Cardiac muscle cell (in vitro differentiated cells and primary cell): ENCODE results near the gene KIAA1586. TPM values are rescaled to one million over a fixed set of nuclear protein-coding genes. Genes with fewer than 3 reads are reported as not detected.

Experiments used
- DNase-seq, 2 donors: peaks; one replicate each; pipeline versions ENCODE4 v3.0.0 to v3.0.0-alpha.2; 2010 to 2017; ENCODE audit warnings: low read depth in 1 of 2, low spot score in 1 of 2
- H3K27ac ChIP-seq: fragments of 200-600 bp; sonication (generic); 2 replicates; pipeline ENCODE4 v1.5.1; 2016
- H3K27me3 ChIP-seq: fragments of 200-600 bp; sonication (generic); 2 replicates; pipeline ENCODE4 v1.6.0; 2016; ENCODE audit warnings: control low read depth
- H3K36me3 ChIP-seq: fragments of 200-600 bp; sonication (generic); 2 replicates; pipeline ENCODE4 v1.5.1; 2016; ENCODE audit warnings: control low read depth
- H3K4me1 ChIP-seq: fragments of 200-600 bp; sonication (generic); 2 replicates; pipeline ENCODE4 v1.8.1; 2017; ENCODE audit warnings: low read depth, mild to moderate bottlenecking, mixed run types
- H3K4me3 ChIP-seq: fragments of 200-600 bp; sonication (generic); 2 replicates; pipeline ENCODE4 v1.5.1; 2016; ENCODE audit warnings: mild to moderate bottlenecking
- H3K9me3 ChIP-seq: fragments of 200-600 bp; sonication (generic); 2 replicates; pipeline ENCODE4 v1.5.1; 2017; ENCODE audit warnings: low read depth, mild to moderate bottlenecking, control low read depth
- polyA plus RNA-seq: library from polyadenylated mRNA; unstranded; fragments of >200 nt; fragmentation: Nextera tagmentation; extraction: Ambion mirVana; gene quantifications from 2 replicates; pipeline ENCODE4 v1.2.1, GENCODE V29; 2016
- total RNA-seq: library from RNA; depleted of rRNA; stranded (reverse); fragments of >200 nt; gene quantifications from 2 replicates; pipeline ENCODE4 v1.2.3, GENCODE V29; 2016
- TF ChIP-seq, protein P1 (sequence below): IDR thresholded peaks from 2 replicates; pipeline ENCODE4 v1.5.1; 2012; ENCODE audit warnings: low read depth, mild to moderate bottlenecking, low read length

Gene KIAA1586
- total and polyA plus RNA-seq, 2 experiments from 2014 or later = 15.9 to 16.6 TPM

- Histone ChIP-seq H3K27me3 (no peaks in the 10 kb centered on the region), H3K4me3 (no peak overlapping the region), H3K9me3 (no peaks in the 10 kb centered on the region), H3K27ac (no peak overlapping the region), H3K36me3 (no peaks in the 10 kb centered on the region), H3K4me1 (no peaks in the 10 kb centered on the region)
- TF ChIP-seq, protein P1, sequence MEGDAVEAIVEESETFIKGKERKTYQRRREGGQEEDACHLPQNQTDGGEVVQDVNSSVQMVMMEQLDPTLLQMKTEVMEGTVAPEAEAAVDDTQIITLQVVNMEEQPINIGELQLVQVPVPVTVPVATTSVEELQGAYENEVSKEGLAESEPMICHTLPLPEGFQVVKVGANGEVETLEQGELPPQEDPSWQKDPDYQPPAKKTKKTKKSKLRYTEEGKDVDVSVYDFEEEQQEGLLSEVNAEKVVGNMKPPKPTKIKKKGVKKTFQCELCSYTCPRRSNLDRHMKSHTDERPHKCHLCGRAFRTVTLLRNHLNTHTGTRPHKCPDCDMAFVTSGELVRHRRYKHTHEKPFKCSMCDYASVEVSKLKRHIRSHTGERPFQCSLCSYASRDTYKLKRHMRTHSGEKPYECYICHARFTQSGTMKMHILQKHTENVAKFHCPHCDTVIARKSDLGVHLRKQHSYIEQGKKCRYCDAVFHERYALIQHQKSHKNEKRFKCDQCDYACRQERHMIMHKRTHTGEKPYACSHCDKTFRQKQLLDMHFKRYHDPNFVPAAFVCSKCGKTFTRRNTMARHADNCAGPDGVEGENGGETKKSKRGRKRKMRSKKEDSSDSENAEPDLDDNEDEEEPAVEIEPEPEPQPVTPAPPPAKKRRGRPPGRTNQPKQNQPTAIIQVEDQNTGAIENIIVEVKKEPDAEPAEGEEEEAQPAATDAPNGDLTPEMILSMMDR = no peak
- no peak for DNase-seq
These were observed 27.9 kb downstream of the KIAA1586 start for GRCh38 chr6:57074383-57074782.

DNA sequence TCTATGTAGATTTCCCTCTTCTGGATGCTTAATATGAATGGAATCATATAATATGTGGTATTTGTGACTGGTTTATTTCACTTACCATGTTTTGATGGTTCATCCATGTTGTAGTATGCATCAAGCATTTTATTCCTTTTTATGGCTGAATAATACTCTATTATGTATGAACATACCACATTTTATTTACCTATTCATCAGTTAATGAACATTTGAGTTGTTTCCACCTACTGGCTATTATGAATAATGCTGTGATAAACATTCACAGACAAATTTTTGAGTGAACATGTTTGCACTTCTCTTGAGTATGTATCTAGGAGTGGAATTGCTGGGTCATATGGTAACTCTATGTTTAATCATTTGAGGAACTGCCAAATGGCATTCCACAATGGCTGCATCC lies 28.6 kb downstream of the KIAA1586 start:
- Histone ChIP-seq H3K27ac (no peak overlapping the region), H3K36me3 (no peaks in the 10 kb centered on the region), H3K9me3 (no peaks in the 10 kb centered on the region), H3K27me3 (no peaks in the 10 kb centered on the region), H3K4me3 (no peak overlapping the region), H3K4me1 (no peaks in the 10 kb centered on the region)
- TF ChIP-seq, protein P1 = no peak
- DNase-seq = no peak

- Histone ChIP-seq H3K9me3 (no peaks in the 10 kb centered on the region), H3K27ac (no peak overlapping the region), H3K4me1 (no peaks in the 10 kb centered on the region), H3K36me3 (no peaks in the 10 kb centered on the region), H3K27me3 (no peaks in the 10 kb centered on the region), H3K4me3 (no peak overlapping the region)
- no peak for DNase-seq
- TF ChIP-seq, protein P1 = no peak
These were observed 32.2 kb downstream of the KIAA1586 start for GRCh38 chr6:57078531-57079207.

DNA sequence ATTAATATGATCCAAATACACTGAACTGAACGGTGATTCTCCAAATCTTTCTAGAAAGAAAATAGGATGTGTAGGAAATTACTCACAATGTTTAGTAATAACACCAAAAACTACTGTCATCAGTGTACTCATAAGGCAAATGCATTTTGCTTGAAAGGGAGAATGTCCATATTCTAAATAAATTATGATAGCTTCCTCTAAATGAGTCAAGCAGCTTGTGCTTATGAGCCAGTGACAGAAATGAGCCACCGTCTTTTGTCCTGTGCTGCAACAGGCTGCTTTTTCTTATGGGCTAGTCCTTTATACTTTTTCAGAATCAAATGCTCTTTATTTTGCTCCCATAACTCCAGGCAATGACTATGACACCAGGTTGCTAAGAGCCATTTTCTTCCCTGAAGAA lies 39.0 kb downstream of the KIAA1586 start:
- DNase-seq = no peak
- H3K4me1 ChIP-seq = peaks cover 8% of the 10 kb centered on the region
- no peaks in the 10 kb centered on the region for H3K27me3 ChIP-seq
- H3K9me3 ChIP-seq = no peaks in the 10 kb centered on the region
- H3K4me3 ChIP-seq = no peak overlapping the region
- H3K27ac ChIP-seq = no peak overlapping the region
- TF ChIP-seq, protein P1 = no peak
- H3K36me3 ChIP-seq = no peaks in the 10 kb centered on the region

DNA sequence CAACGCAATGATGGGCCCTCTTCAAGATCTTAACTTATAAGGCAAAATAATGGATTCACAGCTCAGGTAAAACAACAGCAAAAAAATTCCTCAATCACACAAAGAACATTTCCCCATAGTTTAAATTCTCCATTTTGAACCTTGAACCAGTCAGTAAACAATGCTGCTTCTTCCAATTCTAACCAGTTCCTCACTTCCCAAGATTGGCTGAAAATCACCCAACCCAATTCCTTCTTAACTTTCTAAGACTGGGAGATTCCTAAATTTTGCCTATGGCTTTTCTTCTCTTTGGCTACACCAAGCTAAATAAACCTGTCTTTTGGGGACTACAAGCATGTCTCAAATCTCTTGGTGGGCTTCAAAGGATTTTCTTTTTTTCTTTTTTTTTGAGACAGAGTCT lies 40.4 kb downstream of the KIAA1586 start:
- Histone ChIP-seq H3K4me3 (no peak overlapping the region), H3K4me1 (peaks cover 13% of the 10 kb centered on the region), H3K27me3 (no peaks in the 10 kb centered on the region), H3K27ac (no peak overlapping the region), H3K36me3 (peaks cover 3% of the 10 kb centered on the region), H3K9me3 (no peaks in the 10 kb centered on the region)
- TF ChIP-seq, protein P1 = no peak
- no peak for DNase-seq
